ENCODE results near the gene GLUD2.

GLUD2 gene

DNA sequence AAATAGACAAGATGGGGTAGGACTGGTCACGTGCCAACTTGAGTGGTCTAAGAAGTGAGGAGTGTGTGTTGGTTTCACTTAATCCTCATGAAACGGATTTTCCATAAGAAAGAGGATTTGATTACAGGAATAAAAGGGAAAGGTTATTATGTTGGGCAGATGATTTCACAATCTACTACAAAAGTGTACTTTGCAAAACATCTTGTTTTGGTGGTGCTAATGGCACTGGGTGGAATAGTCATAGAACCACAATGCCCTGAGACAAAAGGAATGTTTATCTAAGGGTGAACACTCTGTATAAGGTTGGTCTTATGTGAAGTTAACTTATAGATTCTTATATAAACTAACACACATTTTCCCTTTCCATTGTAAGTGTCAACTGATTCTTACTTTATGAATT is 45.6 kb downstream of the GLUD2 start:
- TF ChIP-seq, protein P1, sequence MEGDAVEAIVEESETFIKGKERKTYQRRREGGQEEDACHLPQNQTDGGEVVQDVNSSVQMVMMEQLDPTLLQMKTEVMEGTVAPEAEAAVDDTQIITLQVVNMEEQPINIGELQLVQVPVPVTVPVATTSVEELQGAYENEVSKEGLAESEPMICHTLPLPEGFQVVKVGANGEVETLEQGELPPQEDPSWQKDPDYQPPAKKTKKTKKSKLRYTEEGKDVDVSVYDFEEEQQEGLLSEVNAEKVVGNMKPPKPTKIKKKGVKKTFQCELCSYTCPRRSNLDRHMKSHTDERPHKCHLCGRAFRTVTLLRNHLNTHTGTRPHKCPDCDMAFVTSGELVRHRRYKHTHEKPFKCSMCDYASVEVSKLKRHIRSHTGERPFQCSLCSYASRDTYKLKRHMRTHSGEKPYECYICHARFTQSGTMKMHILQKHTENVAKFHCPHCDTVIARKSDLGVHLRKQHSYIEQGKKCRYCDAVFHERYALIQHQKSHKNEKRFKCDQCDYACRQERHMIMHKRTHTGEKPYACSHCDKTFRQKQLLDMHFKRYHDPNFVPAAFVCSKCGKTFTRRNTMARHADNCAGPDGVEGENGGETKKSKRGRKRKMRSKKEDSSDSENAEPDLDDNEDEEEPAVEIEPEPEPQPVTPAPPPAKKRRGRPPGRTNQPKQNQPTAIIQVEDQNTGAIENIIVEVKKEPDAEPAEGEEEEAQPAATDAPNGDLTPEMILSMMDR (conservative IDR thresholded peaks at IDR 0.05; ENCODE audit: low read length) = no peak

More for the DNA sequence above, 45.6 kb downstream of the GLUD2 start:
- no peak overlapping the region for H3K4me3 ChIP-seq (ENCODE audit: low read length)
- no peak for DNase-seq (ENCODE audit: low read depth)
